SK-N-SH treated with all-trans-retinoic acid at 6 μM for 48 hours (cell line): Measurements from ENCODE around the gene FAM229A.

Experiments used
- ATAC-seq: fragments of 200-7000 bp; cut with Tn5 transposase; 3 replicates; pipeline ENCODE4 v1.9.1; 2020; ENCODE audit warnings: mild to moderate bottlenecking, moderate library complexity
- ARNTL ChIP-seq: fragments of 450-650 bp; formaldehyde crosslinking; IDR thresholded peaks from 2 replicates; pipeline ENCODE4 v1.5.0; 2020; ENCODE audit warnings: low read depth, mild to moderate bottlenecking, moderate library complexity, borderline replicate concordance
- BACH2 ChIP-seq: fragments of 250-450 bp; sonication (Bioruptor Pico); IDR thresholded peaks from 2 replicates; pipeline ENCODE4 v1.9.0; 2021; ENCODE audit warnings: mild to moderate bottlenecking, borderline replicate concordance
- CREB5 ChIP-seq: fragments of 250-450 bp; sonication (Bioruptor Pico); IDR thresholded peaks from 2 replicates; pipeline ENCODE4 v1.5.1; 2020; ENCODE audit warnings: low read depth, mild to moderate bottlenecking, moderate library complexity
- CSDC2 ChIP-seq: fragments of 250-450 bp; sonication (Bioruptor Pico); IDR thresholded peaks from 2 replicates; pipeline ENCODE4 v1.5.0; 2020; ENCODE audit warnings: mild to moderate bottlenecking, moderate library complexity
- ESRRG ChIP-seq: fragments of 250-450 bp; sonication (Bioruptor Pico); IDR thresholded peaks from 2 replicates; pipeline ENCODE4 v1.6.1; 2021; ENCODE audit warnings: mild to moderate bottlenecking
- GLIS3 ChIP-seq: fragments of 250-450 bp; sonication (Bioruptor Pico); IDR thresholded peaks from 2 replicates; pipeline ENCODE4 v1.5.0; 2020; ENCODE audit warnings: mild to moderate bottlenecking, moderate library complexity
- ISL1 ChIP-seq: fragments of 250-450 bp; sonication (Bioruptor Pico); IDR thresholded peaks from 2 replicates; pipeline ENCODE4 v2.1.2; 2022; ENCODE audit warnings: mild to moderate bottlenecking, moderate library complexity
- OSR1 ChIP-seq: fragments of 250-450 bp; sonication (Bioruptor Pico); IDR thresholded peaks from 2 replicates; pipeline ENCODE4 v1.8.0; 2022; ENCODE audit warnings: moderate library complexity, mild to moderate bottlenecking, inconsistent platforms
- POU6F1 ChIP-seq: fragments of 250-450 bp; sonication (Bioruptor Pico); IDR thresholded peaks from 2 replicates; pipeline ENCODE4 v1.8.0; 2021; ENCODE audit warnings: low read depth, mild to moderate bottlenecking, moderate library complexity, borderline replicate concordance
- PPARA ChIP-seq: fragments of 250-450 bp; sonication (Bioruptor Pico); IDR thresholded peaks from 2 replicates; pipeline ENCODE4 v1.5.0; 2020; ENCODE audit warnings: mild to moderate bottlenecking, borderline replicate concordance
- RARB ChIP-seq: fragments of 250-450 bp; sonication (Bioruptor Pico); IDR thresholded peaks from 2 replicates; pipeline ENCODE4 v1.8.0; 2021; ENCODE audit warnings: mild to moderate bottlenecking, moderate library complexity
- SNAI2 ChIP-seq: fragments of 250-450 bp; sonication (Bioruptor Pico); IDR thresholded peaks from 2 replicates; pipeline ENCODE4 v1.5.0; 2020; ENCODE audit warnings: mild to moderate bottlenecking, moderate library complexity
- TCF4 ChIP-seq: fragments of 250-450 bp; sonication (Bioruptor Pico); IDR thresholded peaks from 2 replicates; pipeline ENCODE4 v1.8.0; 2021; ENCODE audit warnings: mild to moderate bottlenecking, moderate library complexity, borderline replicate concordance
- TOX ChIP-seq: fragments of 250-450 bp; sonication (Bioruptor Pico); IDR thresholded peaks from 2 replicates; pipeline ENCODE4 v1.8.0; 2021; ENCODE audit warnings: mild to moderate bottlenecking, moderate library complexity, borderline replicate concordance
- TSHZ2 ChIP-seq: fragments of 250-450 bp; sonication (Bioruptor Pico); IDR thresholded peaks from 2 replicates; pipeline ENCODE4 v1.5.0; 2020; ENCODE audit warnings: mild to moderate bottlenecking, moderate library complexity
- ZC3H10 ChIP-seq: fragments of 250-450 bp; sonication (Bioruptor Pico); IDR thresholded peaks from 2 replicates; pipeline ENCODE4 v1.5.1; 2021; ENCODE audit warnings: mild to moderate bottlenecking, moderate library complexity
- ZFP3 ChIP-seq: fragments of 250-450 bp; sonication (Bioruptor Pico); IDR thresholded peaks from 2 replicates; pipeline ENCODE4 v1.5.0; 2020; ENCODE audit warnings: mild to moderate bottlenecking, moderate library complexity
- ZFP30 ChIP-seq: fragments of 450-650 bp; formaldehyde crosslinking; IDR thresholded peaks from 2 replicates; pipeline ENCODE4 v1.5.0; 2022; ENCODE audit warnings: mild to moderate bottlenecking, moderate library complexity
- ZNF565 ChIP-seq: fragments of 450-650 bp; formaldehyde crosslinking; conservative IDR thresholded peaks from 2 replicates; pipeline ENCODE4 v1.5.0; 2020; ENCODE audit warnings: low read depth, mild to moderate bottlenecking, moderate library complexity
- ZNF8 ChIP-seq: fragments of 450-650 bp; formaldehyde crosslinking; IDR thresholded peaks from 2 replicates; pipeline ENCODE4 v1.5.0; 2020; ENCODE audit warnings: mild to moderate bottlenecking, moderate library complexity
- TF ChIP-seq, protein P1 (sequence below): fragments of 250-450 bp; sonication (Bioruptor Pico); IDR thresholded peaks from 2 replicates; pipeline ENCODE4 v1.8.0; 2020; ENCODE audit warnings: mild to moderate bottlenecking, moderate library complexity, borderline replicate concordance

FAM229A gene

DNA sequence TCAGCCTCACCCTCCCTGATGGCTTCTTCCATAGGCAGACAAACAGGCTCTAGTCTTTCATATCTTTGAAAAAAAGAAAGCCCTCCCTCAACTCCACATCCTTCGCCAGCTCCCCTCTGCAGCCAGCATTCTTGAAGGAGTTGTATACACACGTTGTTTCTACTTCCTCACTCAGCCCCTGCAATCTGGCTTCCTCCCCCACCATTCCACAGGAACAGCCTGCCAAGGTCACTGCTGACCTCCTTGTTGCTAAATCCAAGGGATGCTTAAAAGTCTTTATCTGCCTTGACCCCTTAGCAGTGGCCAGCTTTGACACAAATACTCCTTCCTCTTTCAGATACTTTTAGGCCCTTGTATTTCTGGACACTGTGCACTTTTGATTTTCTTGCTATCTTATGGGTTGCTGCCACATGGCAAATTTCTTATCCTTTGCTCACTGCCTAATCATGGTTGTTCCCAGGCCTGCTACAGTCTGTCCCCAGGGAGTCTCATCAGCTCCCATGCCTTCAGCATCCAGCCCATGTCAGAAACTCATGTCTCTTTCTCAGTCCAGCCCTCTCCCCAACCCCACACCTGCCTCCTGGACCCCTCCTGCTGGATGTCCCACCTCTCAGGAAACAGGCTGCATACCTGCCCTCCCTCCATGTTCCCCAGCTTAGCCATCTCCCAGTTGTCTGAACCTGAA is 8.3 kb downstream of the FAM229A start:
- no peak for ATAC-seq
- TF ChIP-seq ISL1 (CRISPR knock-in tag): no peak
- TF ChIP-seq, all 23 proteins: peak for 0

DNA sequence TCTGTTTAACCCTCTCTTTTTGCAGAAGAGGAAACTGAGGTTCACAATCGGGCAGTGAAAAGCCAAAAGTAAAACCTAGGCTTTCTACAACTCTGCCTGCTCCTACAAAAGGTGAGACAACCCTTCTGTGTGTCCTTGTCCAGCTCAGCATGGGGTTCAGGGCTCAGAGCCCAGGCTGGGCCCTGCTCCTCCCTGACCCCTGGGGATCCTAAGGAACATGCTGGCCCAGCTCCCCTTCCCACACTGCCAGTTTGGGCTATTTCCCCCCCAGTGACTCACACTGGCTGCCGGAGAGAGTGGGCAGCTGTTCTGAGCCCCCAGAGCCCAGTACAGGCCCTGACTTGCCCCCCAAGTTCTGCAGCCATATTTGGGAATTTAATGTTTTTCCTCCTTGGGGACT is 8.9 kb downstream of the FAM229A start:
- TF ChIP-seq ZNF565: no peak
- TF ChIP-seq BACH2 (CRISPR knock-in tag): no peak
- TF ChIP-seq ZFP30: no peak
- no peak for TF ChIP-seq ZNF8 (CRISPR knock-in tag)
- TF ChIP-seq, protein P1, sequence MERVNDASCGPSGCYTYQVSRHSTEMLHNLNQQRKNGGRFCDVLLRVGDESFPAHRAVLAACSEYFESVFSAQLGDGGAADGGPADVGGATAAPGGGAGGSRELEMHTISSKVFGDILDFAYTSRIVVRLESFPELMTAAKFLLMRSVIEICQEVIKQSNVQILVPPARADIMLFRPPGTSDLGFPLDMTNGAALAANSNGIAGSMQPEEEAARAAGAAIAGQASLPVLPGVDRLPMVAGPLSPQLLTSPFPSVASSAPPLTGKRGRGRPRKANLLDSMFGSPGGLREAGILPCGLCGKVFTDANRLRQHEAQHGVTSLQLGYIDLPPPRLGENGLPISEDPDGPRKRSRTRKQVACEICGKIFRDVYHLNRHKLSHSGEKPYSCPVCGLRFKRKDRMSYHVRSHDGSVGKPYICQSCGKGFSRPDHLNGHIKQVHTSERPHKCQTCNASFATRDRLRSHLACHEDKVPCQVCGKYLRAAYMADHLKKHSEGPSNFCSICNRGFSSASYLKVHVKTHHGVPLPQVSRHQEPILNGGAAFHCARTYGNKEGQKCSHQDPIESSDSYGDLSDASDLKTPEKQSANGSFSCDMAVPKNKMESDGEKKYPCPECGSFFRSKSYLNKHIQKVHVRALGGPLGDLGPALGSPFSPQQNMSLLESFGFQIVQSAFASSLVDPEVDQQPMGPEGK (CRISPR knock-in tag): no peak
- no peak for TF ChIP-seq ESRRG (CRISPR knock-in tag)
- no peak for ATAC-seq

DNA sequence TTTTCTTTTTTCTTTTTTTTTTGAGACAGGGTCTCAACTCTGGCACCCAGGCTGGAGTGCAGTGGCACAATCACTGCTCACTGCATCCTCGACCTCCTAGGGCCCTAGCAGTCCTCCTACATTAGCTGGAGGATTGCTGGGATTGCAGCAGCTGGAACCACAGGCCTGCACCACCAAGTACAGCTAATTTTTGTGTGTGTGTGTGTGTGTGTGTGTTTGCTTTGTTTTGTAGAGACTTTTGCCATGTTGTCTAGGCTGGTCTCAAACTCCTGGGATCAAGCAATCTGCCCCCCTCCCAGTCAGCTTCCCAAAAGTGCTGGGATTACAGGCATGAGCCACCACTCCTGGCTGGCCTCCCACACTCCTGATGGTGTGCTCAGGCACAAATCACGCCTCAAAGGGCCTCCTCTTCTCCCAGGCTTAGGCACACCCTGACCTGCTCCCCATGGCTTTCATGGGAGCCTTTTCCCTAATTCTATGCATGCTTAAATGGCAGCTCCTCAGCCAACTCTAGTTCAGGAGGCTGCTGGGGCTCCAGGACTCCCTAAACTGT is 9.4 kb downstream of the FAM229A start:
- ATAC-seq: no peak
- TF ChIP-seq CSDC2: no peak
- no peak for TF ChIP-seq OSR1 (CRISPR knock-in tag)
- no peak for TF ChIP-seq CREB5 (CRISPR knock-in tag)
- no peak for TF ChIP-seq TCF4 (CRISPR knock-in tag)
- no peak for TF ChIP-seq RARB (CRISPR knock-in tag)
- no peak for TF ChIP-seq ESRRG (CRISPR knock-in tag)
- TF ChIP-seq BACH2 (CRISPR knock-in tag): no peak
- no peak for TF ChIP-seq GLIS3 (CRISPR knock-in tag)
- TF ChIP-seq ZC3H10 (CRISPR knock-in tag): no peak
- no peak for TF ChIP-seq TOX (CRISPR knock-in tag)
- no peak for TF ChIP-seq TSHZ2 (CRISPR knock-in tag)
- TF ChIP-seq ARNTL: no peak
- no peak for TF ChIP-seq ZNF8 (CRISPR knock-in tag)
- no peak for TF ChIP-seq ZNF565
- no peak for TF ChIP-seq ZFP30

DNA sequence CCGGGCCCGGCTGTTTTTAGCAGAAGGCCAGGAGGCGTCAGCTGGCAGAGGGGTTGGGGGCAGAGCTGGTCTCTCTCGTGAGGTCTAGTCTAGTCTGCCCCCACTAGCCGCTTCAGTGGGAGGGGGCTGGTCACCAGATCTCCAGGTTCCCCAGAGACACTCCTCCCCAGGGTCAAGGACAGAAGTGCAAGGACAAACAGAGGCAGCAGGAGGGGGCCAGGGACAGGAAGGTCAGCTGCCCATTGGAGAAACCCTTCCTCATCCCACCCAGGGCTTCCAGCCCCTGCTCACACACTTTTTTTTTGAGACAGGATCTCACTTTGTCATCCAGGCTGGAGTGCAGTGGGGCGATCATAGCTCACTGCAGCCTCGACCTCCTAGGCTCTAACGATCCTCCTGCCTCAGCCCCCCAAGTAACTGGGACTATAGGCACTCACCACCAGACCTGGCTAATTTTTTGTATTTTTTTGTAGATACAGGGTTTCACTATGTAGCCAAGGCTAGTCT is 10.0 kb downstream of the FAM229A start:
- ATAC-seq: no peak

DNA sequence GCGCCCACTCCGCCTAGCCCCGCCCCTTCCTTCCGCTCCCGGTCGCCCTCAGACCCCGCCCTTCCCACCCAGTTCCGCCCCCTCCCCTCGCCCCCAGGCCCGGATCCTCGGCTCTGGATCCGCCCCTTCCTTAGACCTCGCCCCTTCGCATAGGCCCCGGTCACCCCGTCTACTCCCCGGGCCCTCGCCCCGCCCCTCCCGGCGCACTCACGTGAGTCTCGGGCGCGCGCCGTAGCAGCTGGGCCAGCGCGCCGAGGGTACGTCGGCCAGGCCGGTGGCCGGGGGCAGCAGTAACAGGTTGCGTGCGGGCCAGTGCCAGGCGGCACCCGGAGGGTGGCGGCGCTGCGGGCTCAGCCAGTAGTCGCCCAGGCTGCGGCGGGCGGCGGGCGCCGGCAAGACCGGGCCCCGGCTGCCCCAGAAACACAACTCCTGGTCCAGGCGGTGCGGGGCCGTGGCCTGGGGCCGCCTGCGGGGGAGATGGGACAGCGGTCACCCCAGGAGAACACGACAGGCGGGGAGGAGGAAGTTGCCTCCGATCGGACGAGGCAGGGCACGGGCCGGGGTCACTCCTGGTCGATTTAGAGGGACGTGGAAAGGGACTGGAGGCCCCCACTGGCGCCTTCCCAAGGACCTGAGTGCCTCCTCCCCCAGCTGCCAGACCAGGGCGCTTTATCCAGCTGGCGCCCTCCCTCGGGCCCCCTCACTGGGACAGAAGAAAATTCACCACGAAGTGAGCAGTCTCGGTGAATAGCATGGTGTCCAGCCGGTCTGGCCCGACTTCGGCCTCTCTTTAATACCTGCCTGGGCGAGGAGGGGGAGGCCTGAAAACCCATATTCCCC is 10.7 kb downstream of the FAM229A start:
- ATAC-seq: peak; percentile 96
- TF ChIP-seq ZC3H10 (CRISPR knock-in tag) (no peak), ZFP30 (no peak), BACH2 (CRISPR knock-in tag) (no peak), ISL1 (CRISPR knock-in tag) (no peak), POU6F1 (no peak), TSHZ2 (CRISPR knock-in tag) (no peak), ARNTL (no peak), RARB (CRISPR knock-in tag) (no peak), PPARA (no peak), SNAI2 (CRISPR knock-in tag) (0 out of 2 replicates have a peak, but pooled peaks have one; percentile 32), ZFP3 (CRISPR knock-in tag) (0 out of 2 replicates have a peak, but pooled peaks have one; percentile 18), CSDC2 (no peak), ZNF565 (no peak)

More for the DNA sequence above, 10.0 kb downstream of the FAM229A start:
- TF ChIP-seq ZC3H10 (CRISPR knock-in tag): no peak
- no peak for TF ChIP-seq ZFP3 (CRISPR knock-in tag)
- no peak for TF ChIP-seq RARB (CRISPR knock-in tag)
- TF ChIP-seq TCF4 (CRISPR knock-in tag): no peak
